Naive thymus-derived CD4-positive, alpha-beta T cell (primary cell): Measurements from ENCODE around the gene PYY. TPM values are rescaled to one million over a fixed set of nuclear protein-coding genes. Genes with fewer than 3 reads are reported as not detected.

Source experiments
- ATAC-seq: fragments of 150-1000 bp; cut with Tn5 transposase; 2 replicates; pipeline ENCODE4 v1.10.0; 2021; ENCODE audit warnings: mild to moderate bottlenecking, moderate library complexity
- CTCF ChIA-PET: fragments of 350-600 bp; sonication (Branson Sonifier 250); formaldehyde crosslinking; loops from one replicate; lab custom pipeline; 2021; ENCODE audit warnings: antibody characterized with exemption; lab: Charles Lee
- POLR2A ChIA-PET: fragments of 350-600 bp; sonication (Branson Sonifier 250); formaldehyde crosslinking; loops from one replicate; lab custom pipeline; 2021; ENCODE audit warnings: antibody characterized with exemption, inconsistent platforms; lab: Charles Lee
- DNase-seq, 9 donors: peaks; one replicate each; pipeline versions ENCODE4 v3.0.0 to v3.0.0-alpha.2; 2020 to 2022; ENCODE audit warnings: mixed read lengths in 1 of 9
- H3K27ac ChIP-seq: one replicate; pipeline ENCODE4 v1.7.0; 2013; ENCODE audit warnings: mild to moderate bottlenecking, low read depth, low read length, moderate library complexity
- H3K27me3 ChIP-seq, 2 donors: one replicate each; pipeline ENCODE4 v1.7.0; 2013; ENCODE audit warnings: low read length in 2 of 2, mild to moderate bottlenecking in 2 of 2, moderate library complexity in 2 of 2; ENCODE audit not compliant: control insufficient read depth in 2 of 2, insufficient read depth in 2 of 2
- H3K36me3 ChIP-seq, 3 experiments: 1 replicate in 2 of 3; 2 replicates in 1 of 3; pipeline ENCODE4 v1.7.0; 2013; ENCODE audit warnings: low read length in 3 of 3, mild to moderate bottlenecking in 3 of 3, moderate library complexity in 1 of 3; ENCODE audit not compliant: insufficient read depth in 3 of 3, control insufficient read depth in 2 of 3
- H3K4me1 ChIP-seq, 2 donors: one replicate each; pipeline ENCODE4 v1.7.0; 2013; ENCODE audit warnings: low read length in 2 of 2, mild to moderate bottlenecking in 2 of 2, moderate library complexity in 1 of 2; ENCODE audit not compliant: control insufficient read depth in 2 of 2, insufficient read depth in 2 of 2
- H3K4me3 ChIP-seq: 2 replicates; pipeline ENCODE4 v1.7.0; 2013; ENCODE audit warnings: mild to moderate bottlenecking, low read length
- H3K9me3 ChIP-seq, 3 experiments: 1 replicate in 2 of 3; 2 replicates in 1 of 3; pipeline ENCODE4 v1.7.0; 2013; ENCODE audit warnings: low read length in 3 of 3; ENCODE audit not compliant: control insufficient read depth in 2 of 3
- H3K27ac Mint-ChIP-seq, 9 donors: one replicate each; pipeline ENCODE4 v1.8.0; 2020 to 2022; ENCODE audit warnings: mixed read lengths in 9 of 9, mild to moderate bottlenecking in 8 of 9, moderate library complexity in 5 of 9, inconsistent platforms in 2 of 9
- H3K27me3 Mint-ChIP-seq, 5 donors: one replicate each; pipeline ENCODE4 v1.8.0; 2021 to 2022; ENCODE audit warnings: mixed read lengths in 5 of 5, mild to moderate bottlenecking in 1 of 5
- H3K36me3 Mint-ChIP-seq, 5 donors: one replicate each; pipeline ENCODE4 v1.8.0; 2020 to 2022; ENCODE audit warnings: mixed read lengths in 5 of 5, mild to moderate bottlenecking in 3 of 5, inconsistent platforms in 1 of 5
- H3K4me1 Mint-ChIP-seq, 7 donors: one replicate each; pipeline ENCODE4 v1.8.0; 2020 to 2022; ENCODE audit warnings: mixed read lengths in 7 of 7, mild to moderate bottlenecking in 3 of 7, inconsistent platforms in 1 of 7
- H3K4me3 Mint-ChIP-seq, 10 donors: one replicate each; pipeline ENCODE4 v1.8.0; 2020 to 2022; ENCODE audit warnings: mild to moderate bottlenecking in 10 of 10, mixed read lengths in 10 of 10, moderate library complexity in 6 of 10, inconsistent platforms in 2 of 10
- H3K9me3 Mint-ChIP-seq, 11 donors: one replicate each; pipeline ENCODE4 v1.8.0; 2020 to 2022; ENCODE audit warnings: mixed read lengths in 11 of 11, mild to moderate bottlenecking in 4 of 11, inconsistent platforms in 1 of 11, moderate library complexity in 1 of 11
- intact Hi-C, 2 donors: fragments of 100-400 bp; cut with micrococcal nuclease; formaldehyde crosslinking; loops; one replicate each; pipeline ENCODE4 v1.15.1; 2023
- polyA plus RNA-seq, 2 donors: library from polyadenylated mRNA; unstranded; fragments of 300-500 nt; fragmentation: Illumina TruSeq; gene quantifications; one replicate each; pipeline ENCODE4 v1.2.3, GENCODE V29; 2021
- total RNA-seq, 6 experiments: library from RNA in 5 of 6; stranded (reverse) in 5 of 6; gene quantifications; 1 replicate in 5 of 6; 2 replicates in 1 of 6; pipeline ENCODE4 v1.2.3 and lab custom pipeline; 2021 to 2026

The PYY gene
- total and polyA plus RNA-seq, 7 experiments from 2014 or later, result not detected

DNA sequence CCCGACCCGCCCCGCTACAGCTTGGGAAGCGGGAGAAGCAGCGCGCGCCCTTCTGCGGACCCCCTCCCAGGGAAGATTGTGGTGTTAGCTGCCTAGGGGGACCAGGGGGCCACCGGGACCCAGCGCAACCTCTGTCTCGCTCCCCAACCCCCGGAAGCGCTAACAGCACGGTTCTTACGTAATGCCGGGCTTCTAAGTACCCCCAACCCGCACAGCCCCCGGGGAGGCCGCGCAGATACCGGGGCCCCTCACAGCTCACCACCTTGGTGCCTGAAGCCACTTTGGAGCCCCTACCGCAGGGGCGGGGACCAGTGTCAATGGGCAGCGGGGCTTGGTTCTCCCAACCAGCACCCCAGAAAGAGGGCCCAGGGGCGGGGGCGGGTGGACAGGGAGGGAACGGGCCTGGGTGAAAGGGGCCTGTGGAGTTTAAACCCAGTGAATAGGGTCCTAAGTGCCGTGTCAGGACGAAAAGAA is 46.8 kb downstream of the PYY start:
- H3K27me3 Mint-ChIP-seq, result peaks cover 0 to 63% (median 5%) of the 10 kb centered on the region in 5 donors
- ChIA-PET POLR2A (interaction anchor here (0.5 to 2.9 kb wide), 11 partner anchors 10 to 1519 kb away, joined by 3 to 10 read pairs (median 3); partner anchors contain the start of gene TMUB2), CTCF (interaction anchor here (0.8 to 4.0 kb wide), 4 partner anchors 11 to 135 kb away, joined by 3 to 21 read pairs (median 6); partner anchors contain the start of gene PPY)
- H3K4me3 Mint-ChIP-seq, result peak overlapping the region; percentile 70 to 95 (median 89)
- Histone ChIP-seq H3K27me3 (peaks cover 0 to 4% of the 10 kb centered on the region in 2 donors), H3K36me3 (peaks cover 0 to 6% (median 0%) of the 10 kb centered on the region in 3 experiments), H3K4me3 (peak overlapping the region; percentile 78), H3K4me1 (peaks cover 17 to 20% of the 10 kb centered on the region in 2 donors), H3K9me3 (no peaks in the 10 kb centered on the region), H3K27ac (peak overlapping the region; percentile 80)
- no peaks in the 10 kb centered on the region for H3K9me3 Mint-ChIP-seq
- intact Hi-C loops, result loop anchor here in 1 of 2 donors (1.0 to 2.0 kb wide), 2 partner anchors 10 to 216 kb away; partner anchors contain the start of gene HDAC5
- peaks cover 0 to 3% (median 0%) of the 10 kb centered on the region in 5 donors for H3K36me3 Mint-ChIP-seq
- peaks cover 0 to 16% (median 12%) of the 10 kb centered on the region in 7 donors for H3K4me1 Mint-ChIP-seq
- DNase-seq (peak in 8 of 9 donors; percentile 18 to 52 (median 46)), ATAC-seq (peak; percentile 54)
- H3K27ac Mint-ChIP-seq, result peak overlapping the region in 8 of 9 donors; percentile 45 to 95 (median 89)

GRCh38 chr17:43905985-43906852 is 47.5 kb downstream of the PYY start:
- DNase-seq, result peak in 7 of 9 donors; percentile 34 to 65 (median 42)
- Histone ChIP-seq H3K4me1 (peaks cover 17 to 22% of the 10 kb centered on the region in 2 donors), H3K27ac (peak overlapping the region; percentile 80), H3K36me3 (peaks cover 0 to 6% (median 0%) of the 10 kb centered on the region in 3 experiments), H3K9me3 (no peaks in the 10 kb centered on the region), H3K27me3 (peaks cover 0 to 4% of the 10 kb centered on the region in 2 donors), H3K4me3 (peak overlapping the region; percentile 78)
- Mint-ChIP-seq H3K4me1 (peaks cover 3 to 17% (median 14%) of the 10 kb centered on the region in 7 donors), H3K27ac (peak overlapping the region in 8 of 9 donors; percentile 45 to 95 (median 89)), H3K27me3 (peaks cover 0 to 66% (median 5%) of the 10 kb centered on the region in 5 donors), H3K4me3 (peak overlapping the region; percentile 70 to 95 (median 89)), H3K36me3 (peaks cover 0 to 3% (median 0%) of the 10 kb centered on the region in 5 donors), H3K9me3 (no peaks in the 10 kb centered on the region)
- POLR2A ChIA-PET, result interaction anchor here (0.6 to 2.9 kb wide), 7 partner anchors 10 to 1520 kb away, joined by 3 to 10 read pairs (median 5); no protein-coding TSS in a partner anchor
- CTCF ChIA-PET, result interaction anchor here (1.2 to 4.0 kb wide), 3 partner anchors 12 to 37 kb away, joined by 4 to 21 read pairs (median 4); partner anchors contain the start of gene PPY
- peak; percentile 72 for ATAC-seq
- intact Hi-C loops, result loop anchor here in 1 of 2 donors (2.0 kb wide), 1 partner anchor 217 kb away; the partner anchor contains the start of gene HDAC5

GRCh38 chr17:43905400-43905984 is 48.2 kb downstream of the PYY start:
- H3K9me3 Mint-ChIP-seq, result no peaks in the 10 kb centered on the region
- peaks cover 17 to 27% of the 10 kb centered on the region in 2 donors for H3K4me1 ChIP-seq
- peaks cover 0 to 73% (median 5%) of the 10 kb centered on the region in 5 donors for H3K27me3 Mint-ChIP-seq
- H3K27me3 ChIP-seq, result peaks cover 0 to 4% of the 10 kb centered on the region in 2 donors
- H3K9me3 ChIP-seq, result no peaks in the 10 kb centered on the region
- intact Hi-C loops, result no loop called here
- H3K27ac ChIP-seq, result no peak overlapping the region
- H3K4me1 Mint-ChIP-seq, result peaks cover 7 to 24% (median 21%) of the 10 kb centered on the region in 7 donors
- CTCF ChIA-PET, result interaction anchor here (0.6 to 1.2 kb wide), 2 partner anchors 27 to 86 kb away, joined by 4 read pairs; no protein-coding TSS in a partner anchor
- peak overlapping the region in 1 of 9 donors; percentile 38 for H3K27ac Mint-ChIP-seq
- peak overlapping the region in 5 of 10 donors; percentile 64 to 94 (median 88) for H3K4me3 Mint-ChIP-seq
- H3K4me3 ChIP-seq, result no peak overlapping the region
- H3K36me3 ChIP-seq, result peaks cover 0 to 6% (median 0%) of the 10 kb centered on the region in 3 experiments
- H3K36me3 Mint-ChIP-seq, result peaks cover 0 to 3% (median 0%) of the 10 kb centered on the region in 5 donors
- no peak for DNase-seq
- POLR2A ChIA-PET, result interaction anchor here (0.9 to 1.9 kb wide), 2 partner anchors 33 to 280 kb away, joined by 3 to 6 read pairs; no protein-coding TSS in a partner anchor
- ATAC-seq, result no peak

Other genes with a start within 250 kb of the PYY start
- gene SOST, start 195.1 kb downstream of the PYY start, total RNA-seq, result not detected
- not detected for gene SOST, start 195.1 kb downstream of the PYY start, polyA plus RNA-seq
- 10 to 100 TPM in 3 of 5 experiments, 1 to 10 TPM in 2; 8.5 to 31.0 (median 11.0) TPM for gene DUSP3, start 175.0 kb downstream of the PYY start, total RNA-seq
- gene DUSP3, start 175.0 kb downstream of the PYY start, polyA plus RNA-seq, result 1 to 10 TPM; 5.4 to 6.1 TPM
- gene CFAP97D1, start 173.5 kb downstream of the PYY start, total RNA-seq, result not detected
- gene CFAP97D1, start 173.5 kb downstream of the PYY start, polyA plus RNA-seq, result not detected
- 1 to 10 TPM in 1 of 5 experiments, under 1 TPM in 1, not detected in 3; 0.32 to 1.4 TPM for gene MPP3, start 120.8 kb downstream of the PYY start, total RNA-seq
- gene MPP3, start 120.8 kb downstream of the PYY start, polyA plus RNA-seq, result not detected
- not detected for gene CD300LG, start 106.8 kb downstream of the PYY start, total RNA-seq
- gene CD300LG, start 106.8 kb downstream of the PYY start, polyA plus RNA-seq, result not detected
- gene MPP2, start 46.4 kb downstream of the PYY start, total RNA-seq, result 1 to 10 TPM in 4 of 5 experiments, under 1 TPM in 1; 0.24 to 9.3 (median 3.7) TPM
- gene MPP2, start 46.4 kb downstream of the PYY start, polyA plus RNA-seq, result 1 to 10 TPM; 1.3 to 2.2 TPM
- not detected for gene PPY, start 11.5 kb downstream of the PYY start, total RNA-seq
- not detected for gene PPY, start 11.5 kb downstream of the PYY start, polyA plus RNA-seq
- gene NAGS, start 50.7 kb upstream of the PYY start, total RNA-seq, result 1 to 10 TPM in 2 of 5 experiments, under 1 TPM in 3; 0.19 to 1.9 (median 0.20) TPM
- 1 to 10 TPM in 1 of 2 donors, under 1 TPM in 1; 0.41 to 2.6 TPM for gene NAGS, start 50.7 kb upstream of the PYY start, polyA plus RNA-seq
- gene TMEM101, start 61.0 kb upstream of the PYY start, total RNA-seq, result 10 to 100 TPM; 12.1 to 32.0 (median 30.5) TPM
- 10 to 100 TPM; 33.8 to 36.0 TPM for gene TMEM101, start 61.0 kb upstream of the PYY start, polyA plus RNA-seq
- gene LSM12, start 112.7 kb upstream of the PYY start, total RNA-seq, result 10 to 100 TPM; 29.3 to 67.9 (median 33.2) TPM
- 10 to 100 TPM; 69.5 to 72.5 TPM for gene LSM12, start 112.7 kb upstream of the PYY start, polyA plus RNA-seq
- gene G6PC3, start 116.8 kb upstream of the PYY start, total RNA-seq, result 10 to 100 TPM in 4 of 5 experiments, 1 to 10 TPM in 1; 9.4 to 25.8 (median 13.9) TPM
- 10 to 100 TPM; 18.3 to 18.5 TPM for gene G6PC3, start 116.8 kb upstream of the PYY start, polyA plus RNA-seq
- 100 to 1,000 TPM in 1 of 5 experiments, 10 to 100 TPM in 4; 15.2 to 106 (median 70.9) TPM for gene HDAC5, start 169.7 kb upstream of the PYY start, total RNA-seq
- 10 to 100 TPM; 18.3 to 41.9 TPM for gene HDAC5, start 169.7 kb upstream of the PYY start, polyA plus RNA-seq
- gene HROB, start 188.0 kb upstream of the PYY start, total RNA-seq, result 10 to 100 TPM in 1 of 5 experiments, 1 to 10 TPM in 2, under 1 TPM in 2; 0.76 to 12.3 (median 2.1) TPM
- under 1 TPM; 0.26 to 0.48 TPM for gene HROB, start 188.0 kb upstream of the PYY start, polyA plus RNA-seq
- gene ASB16, start 216.8 kb upstream of the PYY start, total RNA-seq, result under 1 TPM in 1 of 5 experiments, not detected in 4; 0.34 TPM
- gene ASB16, start 216.8 kb upstream of the PYY start, polyA plus RNA-seq, result under 1 TPM in 1 of 2 donors, not detected in 1; 0.08 TPM
- 10 to 100 TPM; 34.9 to 56.0 (median 41.6) TPM for gene TMUB2, start 233.0 kb upstream of the PYY start, total RNA-seq
- gene TMUB2, start 233.0 kb upstream of the PYY start, polyA plus RNA-seq, result 10 to 100 TPM; 21.8 to 24.4 TPM
- 100 to 1,000 TPM in 4 of 5 experiments, 10 to 100 TPM in 1; 93.5 to 130 (median 124) TPM for gene ATXN7L3, start 245.9 kb upstream of the PYY start, total RNA-seq
- gene ATXN7L3, start 245.9 kb upstream of the PYY start, polyA plus RNA-seq, result 10 to 100 TPM; 10.5 to 18.1 TPM